GM12874 (cell line): Measurements from ENCODE around the gene IQSEC3.

Source experiments
- CTCF ChIP-seq: IDR thresholded peaks from 2 replicates; pipeline ENCODE4 v1.5.1; 2011; ENCODE audit warnings: low read depth, mild to moderate bottlenecking, control low read depth, low read length, moderate library complexity; ENCODE audit not compliant: insufficient read depth

IQSEC3 gene

GRCh38 chr12:121647-122046 is 55.1 kb downstream of the IQSEC3 start:
- TF ChIP-seq CTCF = no peak

- no peak for TF ChIP-seq CTCF
Observed at GRCh38 chr12:125075-125474, 58.5 kb downstream of the IQSEC3 start.

GRCh38 chr12:125566-125965 is 59.0 kb downstream of the IQSEC3 start:
- TF ChIP-seq CTCF = no peak

- TF ChIP-seq CTCF = no peak
Observed at GRCh38 chr12:128079-128478, 61.5 kb downstream of the IQSEC3 start.

GRCh38 chr12:129001-129400 is 62.4 kb downstream of the IQSEC3 start:
- no peak for TF ChIP-seq CTCF

GRCh38 chr12:130519-130918 is 64.0 kb downstream of the IQSEC3 start:
- no peak for TF ChIP-seq CTCF

GRCh38 chr12:131008-131407 is 64.4 kb downstream of the IQSEC3 start:
- no peak for TF ChIP-seq CTCF
